Thyroid gland (tissue), 4 donors: ENCODE measurements around the gene F10. TPM values are rescaled to one million over a fixed set of nuclear protein-coding genes. Genes with fewer than 3 reads are reported as not detected.

ENCODE experiments used
- DNase-seq, 2 donors: peaks; one replicate each; pipeline ENCODE4 v3.0.0-alpha.2; 2019
- H3K27ac ChIP-seq, 3 donors: fragments of 200-600 bp; sonication (generic); 1 replicate in 2 of 3; 2 replicates in 1 of 3; pipeline ENCODE4 v1.5.1; 2016 to 2019; ENCODE audit warnings: mild to moderate bottlenecking in 1 of 3, moderate library complexity in 1 of 3
- H3K27me3 ChIP-seq: fragments of 200-600 bp; sonication (generic); one replicate; pipeline ENCODE4 v1.5.1; 2019
- H3K36me3 ChIP-seq, 2 donors: fragments of 200-600 bp; sonication (generic); one replicate each; pipeline ENCODE4 v1.5.1; 2016 to 2019
- H3K4me1 ChIP-seq, 2 donors: fragments of 200-600 bp; sonication (generic); one replicate each; pipeline ENCODE4 v1.5.1; 2017 to 2019
- H3K4me3 ChIP-seq, 3 donors: fragments of 200-600 bp; sonication (generic); replicated peaks in 1 of 3; 1 replicate in 2 of 3; 2 replicates in 1 of 3; pipeline ENCODE4 v1.5.1; 2016; ENCODE audit warnings: mild to moderate bottlenecking in 1 of 3
- H3K9me3 ChIP-seq: fragments of 200-600 bp; sonication (generic); one replicate; pipeline ENCODE4 v1.5.1; 2017
- POLR2A ChIP-seq, 2 donors: fragments of 450-650 bp; IDR thresholded peaks; one replicate each; pipeline ENCODE4 v1.6.1; 2017; ENCODE audit warnings: antibody characterized with exemption in 2 of 2, mild to moderate bottlenecking in 2 of 2, moderate library complexity in 1 of 2
- WGBS, 2 donors: methylation state at CpG; one replicate each; pipeline ENCODE4 v1.1.5; 2017; 5-methylcytosine and 5-hydroxymethylcytosine counted together
- intact Hi-C: fragments of 100-400 bp; cut with DNase I; formaldehyde crosslinking; loops from one replicate; pipeline ENCODE4 v1.15.1; 2023
- total RNA-seq, 4 donors: library from RNA; depleted of rRNA; stranded (reverse); fragments of >200 nt; gene quantifications; one replicate each; pipeline ENCODE4 v1.2.3, GENCODE V29; 2016
- TF ChIP-seq, protein P1 (sequence below), 6 experiments: fragments of 200-600 bp in 3 of 6; fragments of 450-650 bp in 3 of 6; sonication (generic) in 3 of 6; IDR thresholded peaks; one replicate each; pipeline ENCODE4 v1.5.1; 2016 to 2019; ENCODE audit warnings: antibody characterized with exemption in 6 of 6, mild to moderate bottlenecking in 2 of 6, inconsistent platforms in 1 of 6, moderate library complexity in 1 of 6

Gene F10
- total RNA-seq, 4 donors from 2014 or later, result 4.0 to 19.9 (median 7.0) TPM

DNA sequence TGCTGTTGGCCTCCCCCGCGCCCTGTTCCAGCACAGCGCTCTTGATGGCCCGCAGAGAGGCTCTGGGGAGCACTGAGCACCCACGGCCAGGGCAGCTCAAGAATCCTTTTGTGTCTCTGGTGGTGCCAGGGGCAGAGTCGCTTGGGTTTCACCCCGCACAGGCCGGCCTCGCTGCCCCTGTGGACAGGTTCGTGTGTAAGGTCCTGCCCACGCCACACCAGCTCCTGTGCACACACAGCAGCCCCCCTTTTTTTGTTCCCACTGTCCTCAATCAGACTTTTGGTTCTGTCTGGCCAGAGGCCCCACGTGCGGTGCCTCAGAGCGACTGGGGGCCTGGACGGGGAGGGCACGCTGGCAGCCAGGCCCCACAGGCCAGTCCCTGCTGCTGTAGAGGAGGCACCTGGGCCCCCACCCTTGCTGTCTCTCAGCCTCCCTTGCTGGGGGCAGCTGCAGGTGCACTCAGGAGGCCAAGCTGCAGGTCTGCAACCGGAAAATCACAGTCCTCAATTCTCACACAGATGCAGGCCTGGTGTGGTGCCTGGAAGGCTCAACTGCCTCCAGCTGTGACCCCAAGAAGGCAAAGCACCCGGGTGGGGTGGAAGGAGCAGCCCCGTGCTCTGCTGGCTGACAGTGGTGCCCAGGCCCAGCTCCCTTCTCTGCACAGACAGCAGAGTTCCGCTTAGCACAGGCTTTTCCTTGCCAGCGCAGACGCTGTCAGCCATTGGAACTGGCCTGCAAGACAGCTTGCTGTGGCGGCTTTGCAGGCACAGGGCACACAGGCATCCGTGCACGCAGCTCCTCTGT, 29.6 kb upstream of the F10 start:
- H3K27me3 ChIP-seq, result no peaks in the 10 kb centered on the region
- no peak overlapping the region for H3K4me3 ChIP-seq
- no peak for DNase-seq
- H3K36me3 ChIP-seq, result peaks cover 14 to 20% of the 10 kb centered on the region in 2 donors
- TF ChIP-seq, protein P1, sequence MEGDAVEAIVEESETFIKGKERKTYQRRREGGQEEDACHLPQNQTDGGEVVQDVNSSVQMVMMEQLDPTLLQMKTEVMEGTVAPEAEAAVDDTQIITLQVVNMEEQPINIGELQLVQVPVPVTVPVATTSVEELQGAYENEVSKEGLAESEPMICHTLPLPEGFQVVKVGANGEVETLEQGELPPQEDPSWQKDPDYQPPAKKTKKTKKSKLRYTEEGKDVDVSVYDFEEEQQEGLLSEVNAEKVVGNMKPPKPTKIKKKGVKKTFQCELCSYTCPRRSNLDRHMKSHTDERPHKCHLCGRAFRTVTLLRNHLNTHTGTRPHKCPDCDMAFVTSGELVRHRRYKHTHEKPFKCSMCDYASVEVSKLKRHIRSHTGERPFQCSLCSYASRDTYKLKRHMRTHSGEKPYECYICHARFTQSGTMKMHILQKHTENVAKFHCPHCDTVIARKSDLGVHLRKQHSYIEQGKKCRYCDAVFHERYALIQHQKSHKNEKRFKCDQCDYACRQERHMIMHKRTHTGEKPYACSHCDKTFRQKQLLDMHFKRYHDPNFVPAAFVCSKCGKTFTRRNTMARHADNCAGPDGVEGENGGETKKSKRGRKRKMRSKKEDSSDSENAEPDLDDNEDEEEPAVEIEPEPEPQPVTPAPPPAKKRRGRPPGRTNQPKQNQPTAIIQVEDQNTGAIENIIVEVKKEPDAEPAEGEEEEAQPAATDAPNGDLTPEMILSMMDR (IDR thresholded peaks at IDR 0.05), result no peak
- no peak for TF ChIP-seq POLR2A (IDR thresholded peaks at IDR 0.05)
- no peak overlapping the region for H3K27ac ChIP-seq
- intact Hi-C loops, result no loop called here
- 94 to 95% methylated on average over 19 to 24 of the region's 25 CpGs for WGBS, 2 donors
- no peaks in the 10 kb centered on the region for H3K9me3 ChIP-seq
- H3K4me1 ChIP-seq, result no peaks in the 10 kb centered on the region

DNA sequence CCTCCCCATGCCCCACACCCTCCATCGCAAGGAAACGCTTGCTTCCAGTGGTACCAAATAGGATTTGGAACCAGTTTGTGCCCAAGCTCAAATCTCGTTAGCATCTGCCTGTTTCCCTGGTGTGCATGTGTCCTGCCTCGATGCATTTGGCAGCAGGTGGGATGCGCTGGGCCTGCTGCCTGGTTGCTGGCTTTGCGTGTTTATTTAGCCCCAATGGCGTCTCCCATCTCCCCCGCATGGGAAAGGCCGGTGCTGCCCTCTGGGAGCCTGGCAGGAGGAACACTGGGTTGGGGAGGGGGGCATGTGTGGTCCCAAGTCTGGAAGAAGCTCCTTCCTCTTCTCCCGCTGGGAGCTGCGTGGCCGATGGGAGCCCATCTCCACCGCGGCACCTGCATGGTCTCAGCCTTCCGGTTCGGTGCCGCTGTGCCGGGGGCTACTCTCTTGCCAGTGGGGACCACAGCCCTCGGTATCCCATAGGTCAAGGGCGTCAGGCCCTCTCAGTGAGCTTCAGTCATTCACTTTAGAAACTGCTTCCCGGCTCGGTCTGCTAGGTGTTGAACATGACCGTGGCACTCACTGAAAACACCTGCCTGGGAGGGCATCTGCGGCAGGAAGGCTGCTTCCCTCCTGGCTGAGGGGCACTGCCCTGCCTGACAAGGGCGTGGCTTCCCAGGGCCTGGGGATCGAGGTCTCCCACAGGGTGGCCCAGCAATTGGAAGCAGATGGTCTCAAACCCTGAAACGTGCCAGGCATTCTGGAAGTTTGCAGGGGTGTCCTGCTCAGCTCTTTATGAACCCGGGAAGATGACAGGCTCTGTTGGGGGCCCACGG, 28.8 kb upstream of the F10 start:
- DNase-seq, result no peak
- H3K27ac ChIP-seq, result no peak overlapping the region
- peaks cover 13 to 14% of the 10 kb centered on the region in 2 donors for H3K36me3 ChIP-seq
- H3K27me3 ChIP-seq, result no peaks in the 10 kb centered on the region
- TF ChIP-seq POLR2A (IDR thresholded peaks at IDR 0.05), result no peak
- TF ChIP-seq, protein P1 (IDR thresholded peaks at IDR 0.05), result no peak
- no peaks in the 10 kb centered on the region for H3K4me1 ChIP-seq
- H3K4me3 ChIP-seq, result no peak overlapping the region
- H3K9me3 ChIP-seq, result no peaks in the 10 kb centered on the region
- 85 to 94% methylated on average over 7 to 29 of the region's 29 CpGs for WGBS, 2 donors
- intact Hi-C loops, result no loop called here

DNA sequence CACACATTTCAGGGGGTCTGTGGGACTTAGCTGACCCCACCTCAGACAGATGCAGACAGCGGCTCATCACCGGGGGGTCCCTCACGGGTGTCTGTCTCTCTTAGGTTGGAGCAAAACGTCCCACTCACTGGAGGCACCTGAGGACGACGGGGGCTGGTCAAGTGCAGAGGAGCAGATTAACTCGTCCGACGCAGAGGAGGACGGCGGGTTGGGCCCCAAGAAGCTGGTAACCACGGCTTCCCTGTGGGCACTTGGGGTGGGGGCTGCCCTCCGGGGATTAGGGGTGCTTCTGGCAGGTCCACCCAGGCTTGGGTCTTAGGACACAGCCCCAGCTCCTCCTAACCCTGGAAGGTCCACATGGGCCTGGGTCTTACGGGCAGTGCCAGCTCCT, 28.2 kb upstream of the F10 start:
- no peak overlapping the region for H3K4me3 ChIP-seq
- DNase-seq, result no peak
- H3K9me3 ChIP-seq, result no peaks in the 10 kb centered on the region
- no peaks in the 10 kb centered on the region for H3K27me3 ChIP-seq
- no peaks in the 10 kb centered on the region for H3K4me1 ChIP-seq
- peaks cover 11 to 14% of the 10 kb centered on the region in 2 donors for H3K36me3 ChIP-seq
- WGBS, 2 donors, result 83% methylated on average over 14 of the region's 14 CpGs; no CpG with 5 or more reads in 1 of the 2 donors
- TF ChIP-seq POLR2A (IDR thresholded peaks at IDR 0.05), result no peak
- TF ChIP-seq, protein P1 (IDR thresholded peaks at IDR 0.05), result no peak
- intact Hi-C loops, result no loop called here
- H3K27ac ChIP-seq, result no peak overlapping the region

DNA sequence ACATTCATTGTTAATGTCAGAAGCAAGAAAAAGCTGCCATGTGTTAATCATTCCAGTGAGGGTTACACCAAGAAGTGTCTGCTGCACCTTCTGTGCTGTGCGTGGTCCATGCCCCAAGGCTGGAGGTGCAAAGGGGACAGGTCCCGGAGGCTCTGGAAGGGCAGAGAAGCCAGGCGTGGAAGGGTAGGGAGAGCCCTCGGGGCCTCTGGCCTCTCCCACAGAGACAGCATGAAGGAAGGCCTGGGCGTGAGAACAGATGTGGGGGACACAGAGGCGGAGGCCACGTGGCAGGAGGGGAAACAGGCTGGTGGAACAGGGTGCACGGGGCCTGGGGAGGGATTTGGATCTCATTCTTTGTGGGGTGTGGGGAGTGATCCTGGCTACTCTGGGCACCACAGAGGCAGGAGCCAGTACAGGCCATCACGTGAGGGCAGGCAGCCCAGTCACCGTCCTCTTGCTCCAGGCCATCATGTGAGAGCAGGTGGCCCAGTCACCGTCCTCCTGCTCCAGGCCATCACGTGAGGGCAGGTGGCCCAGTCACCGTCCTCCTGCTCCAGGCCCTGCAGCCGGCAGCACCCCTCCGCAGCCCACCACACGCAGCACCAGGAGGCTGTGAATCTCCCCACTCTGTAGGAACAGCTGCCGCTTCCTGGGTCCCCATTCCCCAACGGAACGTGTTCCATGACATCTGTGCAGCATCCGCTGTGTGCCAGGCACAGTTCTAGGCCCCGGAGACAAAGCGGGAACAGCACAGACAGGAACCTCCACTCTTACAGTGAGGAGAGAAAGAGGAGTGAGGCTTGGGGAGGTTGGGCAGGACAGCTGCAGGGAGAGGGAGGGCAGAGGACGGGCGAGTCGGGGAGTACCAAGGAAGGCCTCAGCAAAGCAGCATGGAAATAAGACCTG, 27.2 kb upstream of the F10 start:
- TF ChIP-seq, protein P1 (IDR thresholded peaks at IDR 0.05), result no peak
- TF ChIP-seq POLR2A (IDR thresholded peaks at IDR 0.05), result no peak
- H3K27me3 ChIP-seq, result no peaks in the 10 kb centered on the region

More for the DNA sequence above, 27.2 kb upstream of the F10 start:
- no peak overlapping the region for H3K4me3 ChIP-seq
- no peaks in the 10 kb centered on the region for H3K4me1 ChIP-seq
- H3K9me3 ChIP-seq, result no peaks in the 10 kb centered on the region
- WGBS, 2 donors, result 91% methylated on average over 18 to 25 of the region's 25 CpGs
- H3K27ac ChIP-seq, result no peak overlapping the region
- intact Hi-C loops, result no loop called here
- no peak for DNase-seq
- peaks cover 3 to 5% of the 10 kb centered on the region in 2 donors for H3K36me3 ChIP-seq
